Large intestine (tissue), 3 donors: ENCODE data around the gene FLT3. TPM values are rescaled to one million over a fixed set of nuclear protein-coding genes. Genes with fewer than 3 reads are reported as not detected.
"Not testable (repeated sequence)": the region's sequence is repeated elsewhere in the genome, so short reads cannot be mapped to it uniquely, and the experiment has no call there.

Experiments
- DNase-seq, 2 donors: peaks; one replicate each; pipeline versions ENCODE4 v3.0.0 to v3.0.0-alpha.2; 2013
- H3K27ac ChIP-seq: one replicate; pipeline ENCODE4 v1.5.1; 2013; ENCODE audit warnings: low read length
- H3K27me3 ChIP-seq: 2 replicates; pipeline ENCODE4 v1.6.1; 2013; ENCODE audit warnings: low read length; ENCODE audit not compliant: control insufficient read depth, insufficient read depth
- H3K36me3 ChIP-seq: 2 replicates; pipeline ENCODE4 v1.6.1; 2013; ENCODE audit warnings: low read length; ENCODE audit not compliant: control insufficient read depth, insufficient read depth
- H3K4me1 ChIP-seq: one replicate; pipeline ENCODE4 v1.6.1; 2013; ENCODE audit warnings: low read length; ENCODE audit not compliant: control insufficient read depth, insufficient read depth
- H3K4me3 ChIP-seq: one replicate; pipeline ENCODE4 v1.5.1; 2013; ENCODE audit warnings: low read length
- H3K9me3 ChIP-seq: one replicate; pipeline ENCODE4 v1.6.1; 2013; ENCODE audit warnings: mild to moderate bottlenecking, low read depth, low read length, moderate library complexity; ENCODE audit not compliant: control insufficient read depth
- WGBS: methylation state at CpG from one replicate; pipeline ENCODE4 v1.1.5; 2013; ENCODE audit warnings: low lambda C conversion rate; ENCODE audit not compliant: insufficient coverage; 5-methylcytosine and 5-hydroxymethylcytosine counted together
- polyA plus RNA-seq: library from polyadenylated mRNA; unstranded; fragments of 120-200 nt; gene quantifications from one replicate; pipeline ENCODE4 v1.2.1, GENCODE V29; 2013

FLT3 gene
- polyA plus RNA-seq, 1 donor: 1.1 TPM

DNA sequence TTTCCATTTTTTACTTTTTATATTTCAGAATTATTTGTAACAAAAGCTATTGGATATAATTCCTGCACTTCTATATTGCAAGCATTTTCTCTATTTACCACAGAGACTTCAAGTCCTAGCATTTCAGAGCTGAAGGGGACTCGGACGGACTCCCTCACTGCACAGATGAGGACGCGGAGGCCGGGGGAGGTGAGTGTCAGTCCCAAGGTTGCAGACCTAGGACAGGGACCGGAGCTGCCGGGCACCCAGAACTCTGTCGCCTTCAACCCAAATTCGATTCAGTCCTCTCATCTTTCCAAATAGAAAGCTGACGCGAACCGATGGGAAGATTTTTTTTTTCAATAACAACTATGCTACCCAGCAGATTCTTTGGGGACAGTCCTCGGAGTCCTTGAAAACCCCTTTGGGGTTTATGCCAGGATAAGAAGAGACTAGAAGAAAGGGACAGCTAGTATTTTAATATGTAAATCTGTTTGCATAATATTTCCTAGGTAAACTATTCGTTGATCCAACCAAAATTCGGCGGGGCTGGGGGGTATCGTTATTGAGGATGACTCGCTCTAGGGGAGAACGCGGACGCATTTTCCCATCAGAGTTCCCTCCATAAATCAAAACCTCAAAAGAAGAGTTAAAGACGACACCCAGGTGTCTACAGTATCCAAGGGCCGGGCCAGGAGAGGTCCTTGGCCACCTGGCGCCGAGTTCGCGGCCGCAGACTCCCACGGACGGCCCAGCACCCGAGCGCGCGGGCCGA is 803 bp downstream of the FLT3 start:
- peaks cover 59% of the 10 kb centered on the region for H3K27me3 ChIP-seq

DNA sequence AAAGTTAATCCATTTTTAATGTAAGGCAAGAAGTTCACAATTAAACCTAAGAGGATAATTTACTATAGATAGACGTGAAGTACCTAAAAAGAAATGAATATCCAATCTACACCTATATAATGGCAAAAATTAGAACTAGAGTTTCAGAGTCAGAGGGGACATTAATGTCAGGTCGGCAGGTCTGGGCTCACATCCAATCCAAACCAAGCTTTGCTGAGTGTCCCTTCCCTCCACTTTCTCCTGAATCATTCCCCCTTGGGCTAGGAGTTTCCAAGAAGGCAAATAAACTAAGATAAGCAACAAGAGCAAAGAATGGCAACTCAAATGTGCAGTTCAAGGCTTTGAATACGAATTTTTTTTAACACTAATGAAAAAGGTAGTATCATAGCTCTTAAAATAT is 2.9 kb downstream of the FLT3 start:
- WGBS: no CpG with 5 or more reads among the region's 3 CpGs
- peaks cover 55% of the 10 kb centered on the region for H3K27me3 ChIP-seq
- no peak overlapping the region for H3K4me3 ChIP-seq
- DNase-seq: no peak
- H3K9me3 ChIP-seq: no peaks in the 10 kb centered on the region
- no peaks in the 10 kb centered on the region for H3K4me1 ChIP-seq
- no peaks in the 10 kb centered on the region for H3K36me3 ChIP-seq
- H3K27ac ChIP-seq: no peak overlapping the region

More for the DNA sequence above, 803 bp downstream of the FLT3 start:
- no peak overlapping the region for H3K27ac ChIP-seq
- no CpG with 5 or more reads among the region's 35 CpGs for whole genome bisulfite sequencing
- H3K4me1 ChIP-seq: no peaks in the 10 kb centered on the region
- no peak for DNase-seq
- no peak overlapping the region for H3K4me3 ChIP-seq
- H3K9me3 ChIP-seq: no peaks in the 10 kb centered on the region
- no peaks in the 10 kb centered on the region for H3K36me3 ChIP-seq

DNA sequence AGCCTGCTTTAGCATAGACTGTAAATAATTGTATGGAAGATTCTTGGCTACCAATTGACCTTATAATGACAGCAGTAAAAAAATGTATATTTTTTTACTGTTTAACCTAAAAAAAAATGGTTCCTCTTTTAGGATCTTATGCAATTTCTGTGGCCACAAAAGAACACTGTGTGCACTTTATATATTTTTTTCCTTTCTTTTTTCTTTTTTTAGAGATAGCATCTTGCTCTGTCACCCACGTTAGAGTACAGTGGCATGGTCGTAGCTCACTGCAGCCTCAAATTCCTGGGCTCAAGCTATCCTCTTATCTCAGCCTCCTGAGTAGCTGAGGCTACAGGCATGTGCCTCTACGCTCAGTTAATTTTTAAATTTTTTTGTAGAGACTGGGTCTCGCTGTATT is 6.1 kb downstream of the FLT3 start:
- H3K36me3 ChIP-seq: no peaks in the 10 kb centered on the region
- DNase-seq: no peak
- no peaks in the 10 kb centered on the region for H3K9me3 ChIP-seq
- no peak overlapping the region for H3K27ac ChIP-seq
- no peaks in the 10 kb centered on the region for H3K4me1 ChIP-seq
- H3K4me3 ChIP-seq: no peak overlapping the region
- no CpG with 5 or more reads among the region's 4 CpGs for WGBS
- H3K27me3 ChIP-seq: peaks cover 26% of the 10 kb centered on the region

DNA sequence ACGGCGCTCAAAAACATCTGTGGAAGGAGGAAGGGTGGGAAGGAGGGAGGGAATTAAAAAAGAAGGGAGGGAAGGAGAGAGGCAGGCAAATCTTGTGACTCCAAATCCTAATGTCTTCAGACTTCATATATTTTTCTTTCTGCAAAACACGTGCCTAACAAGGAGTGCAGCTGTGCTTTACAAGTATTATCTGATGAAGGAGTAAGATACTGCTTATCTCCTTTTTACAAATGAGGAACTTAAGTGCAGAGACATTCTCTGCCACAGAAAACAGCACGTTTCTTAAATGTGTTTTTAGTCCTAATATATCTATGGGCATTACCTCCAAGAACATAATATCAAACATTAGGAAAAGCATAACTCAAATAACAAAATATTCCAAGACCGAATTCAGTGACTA is 6.5 kb downstream of the FLT3 start:
- Histone ChIP-seq H3K27ac (no peak overlapping the region), H3K9me3 (no peaks in the 10 kb centered on the region), H3K27me3 (peaks cover 24% of the 10 kb centered on the region), H3K4me3 (no peak overlapping the region), H3K36me3 (no peaks in the 10 kb centered on the region), H3K4me1 (no peaks in the 10 kb centered on the region)
- no peak for DNase-seq
- WGBS: no CpG with 5 or more reads among the region's 5 CpGs

DNA sequence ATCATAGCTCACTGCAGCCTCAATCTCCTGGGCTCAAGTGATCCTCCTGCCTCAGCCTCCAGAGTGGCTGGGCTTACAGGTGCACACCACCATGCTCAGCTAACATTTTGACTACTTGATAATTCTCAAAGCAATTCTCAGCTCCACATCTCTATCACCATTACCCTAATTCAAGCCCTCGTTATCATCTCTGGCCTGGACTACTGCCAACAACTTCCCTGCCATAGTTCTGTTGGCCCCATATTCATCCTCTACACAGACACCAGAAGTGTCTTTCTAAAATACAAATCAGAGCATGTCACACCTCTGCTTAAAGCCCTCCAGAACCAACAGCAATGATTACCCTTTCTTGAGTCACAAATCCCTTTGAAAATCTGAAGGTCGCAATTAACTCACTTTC is 7.9 kb downstream of the FLT3 start:
- H3K36me3 ChIP-seq: no peaks in the 10 kb centered on the region
- H3K27ac ChIP-seq: no peak overlapping the region
- no peak for DNase-seq
- no peak overlapping the region for H3K4me3 ChIP-seq
- no peaks in the 10 kb centered on the region for H3K9me3 ChIP-seq
- WGBS: no CpG with 5 or more reads among the region's 2 CpGs
- peaks cover 15% of the 10 kb centered on the region for H3K27me3 ChIP-seq
- H3K4me1 ChIP-seq: no peaks in the 10 kb centered on the region

DNA sequence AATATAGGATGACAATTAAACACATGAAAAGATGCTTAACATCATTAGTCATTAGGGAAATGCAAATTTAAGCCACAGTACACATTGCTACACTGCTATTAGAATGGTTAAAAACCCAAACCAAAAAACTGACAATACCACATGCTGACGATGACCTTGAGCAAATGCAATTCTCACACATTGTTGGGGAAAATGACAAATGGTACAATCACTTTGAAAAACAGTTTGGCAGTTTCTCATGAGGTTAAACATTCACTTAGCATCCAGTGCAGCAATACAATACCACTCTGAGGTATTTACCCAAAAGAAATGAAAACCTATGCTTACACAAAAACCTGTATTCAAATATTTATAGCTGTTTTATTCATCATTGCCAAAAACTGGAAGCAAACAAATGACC is 11.3 kb downstream of the FLT3 start:
- Histone ChIP-seq H3K36me3 (no peaks in the 10 kb centered on the region), H3K27ac (no peak overlapping the region), H3K9me3 (no peaks in the 10 kb centered on the region), H3K4me1 (no peaks in the 10 kb centered on the region), H3K4me3 (no peak overlapping the region), H3K27me3 (peaks cover 3% of the 10 kb centered on the region)
- DNase-seq: no peak
- no CpG with 5 or more reads among the region's 1 CpG for WGBS

DNA sequence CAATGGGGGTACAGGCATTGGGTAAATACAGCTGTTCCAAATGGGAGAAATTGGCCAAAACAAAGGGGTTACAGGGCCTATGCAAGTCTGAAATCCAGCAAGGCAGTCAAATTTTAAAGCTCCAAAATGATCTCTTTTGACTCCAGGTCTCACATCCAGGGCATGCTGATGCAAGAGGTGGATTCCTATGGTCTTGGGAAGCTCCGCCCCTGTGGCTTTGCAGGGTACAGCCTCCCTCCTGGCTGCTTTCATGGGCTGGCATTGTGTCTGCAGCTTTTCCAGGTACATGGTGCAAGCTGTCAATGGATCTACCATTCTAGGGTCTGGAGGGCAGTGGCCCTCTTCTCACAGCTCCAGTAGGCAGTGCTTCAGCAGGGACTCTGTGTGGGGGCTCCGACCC is 22.6 kb downstream of the FLT3 start:
- DNase-seq: not testable (repeated sequence)

DNA sequence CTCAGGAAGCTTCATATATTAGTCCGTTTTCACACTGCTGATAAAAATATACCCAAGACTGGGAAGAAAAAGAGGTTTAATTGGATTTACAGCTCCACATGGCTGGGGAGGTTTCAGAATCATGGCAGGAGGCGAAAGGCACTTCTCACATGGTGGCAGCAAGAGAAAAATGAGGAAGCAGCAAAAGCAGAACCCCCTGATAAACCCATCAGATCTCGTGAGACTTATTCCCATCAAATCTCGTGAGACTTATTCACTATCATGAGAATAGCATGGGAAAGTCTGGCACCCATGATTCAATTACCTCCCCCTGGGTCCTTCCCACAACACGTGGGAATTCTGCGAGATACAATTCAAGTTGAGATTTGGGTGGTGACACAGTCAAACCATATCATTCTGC is 23.1 kb downstream of the FLT3 start:
- Histone ChIP-seq H3K4me3 (no peak overlapping the region), H3K4me1 (no peaks in the 10 kb centered on the region), H3K27me3 (no peaks in the 10 kb centered on the region), H3K9me3 (no peaks in the 10 kb centered on the region), H3K27ac (no peak overlapping the region), H3K36me3 (no peaks in the 10 kb centered on the region)
- no peak for DNase-seq
- 83% methylated on average over 1 of the region's 6 CpGs for WGBS

More for the DNA sequence above, 22.6 kb downstream of the FLT3 start:
- not testable (repeated sequence) for H3K36me3 ChIP-seq, H3K4me1 ChIP-seq, H3K9me3 ChIP-seq, H3K4me3 ChIP-seq, H3K27me3 ChIP-seq, H3K27ac ChIP-seq
- no CpG with 5 or more reads among the region's 2 CpGs for WGBS

DNA sequence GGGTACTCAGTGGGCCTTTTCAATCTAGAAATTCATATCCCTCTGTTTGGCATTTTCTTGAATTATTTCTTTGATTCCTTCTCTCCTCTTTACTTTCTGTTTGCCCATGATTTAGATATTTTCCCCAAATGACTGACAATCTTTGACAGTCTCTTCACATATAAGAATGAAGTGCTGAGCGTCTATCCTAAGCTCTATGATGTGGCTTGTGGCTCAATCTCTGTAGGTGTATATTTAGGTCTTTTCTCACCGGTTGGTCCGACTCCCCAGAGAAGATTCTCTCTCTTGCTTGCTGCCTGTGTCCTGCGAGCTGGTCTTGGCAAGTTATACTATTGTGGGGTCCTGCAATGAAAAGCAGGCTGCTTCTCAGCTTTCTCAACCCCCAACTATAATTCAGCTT is 29.0 kb downstream of the FLT3 start:
- DNase-seq: no peak
- H3K36me3 ChIP-seq: no peaks in the 10 kb centered on the region
- no peaks in the 10 kb centered on the region for H3K27me3 ChIP-seq
- no peak overlapping the region for H3K4me3 ChIP-seq
- no CpG with 5 or more reads among the region's 4 CpGs for WGBS
- H3K4me1 ChIP-seq: no peaks in the 10 kb centered on the region
- no peak overlapping the region for H3K27ac ChIP-seq
- no peaks in the 10 kb centered on the region for H3K9me3 ChIP-seq

DNA sequence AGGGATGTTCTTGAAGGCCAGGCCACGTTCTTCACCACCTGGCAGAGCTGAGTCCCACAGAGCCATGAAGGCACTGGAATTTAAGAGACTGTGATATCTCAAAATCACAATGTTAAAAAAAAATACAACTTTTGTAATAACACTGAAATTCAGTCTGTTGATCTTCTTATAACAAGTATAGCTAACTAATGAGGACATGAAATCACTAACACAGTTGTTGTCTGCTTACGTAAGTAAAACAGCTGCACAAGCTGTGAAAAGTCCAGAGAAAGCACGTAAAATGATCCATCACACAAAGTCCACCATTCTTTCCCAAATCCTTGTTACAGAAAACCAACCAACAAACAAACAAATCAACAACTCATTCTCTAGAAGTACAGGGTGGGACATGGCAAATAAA is 32.9 kb downstream of the FLT3 start:
- no peak for DNase-seq
- no peaks in the 10 kb centered on the region for H3K9me3 ChIP-seq
- no peaks in the 10 kb centered on the region for H3K27me3 ChIP-seq
- no peaks in the 10 kb centered on the region for H3K4me1 ChIP-seq
- no CpG with 5 or more reads among the region's 3 CpGs for WGBS
- no peaks in the 10 kb centered on the region for H3K36me3 ChIP-seq
- H3K27ac ChIP-seq: no peak overlapping the region
- no peak overlapping the region for H3K4me3 ChIP-seq
